Measurements from ENCODE around the gene C2CD3. TPM values are rescaled to one million over a fixed set of nuclear protein-coding genes. Genes with fewer than 3 reads are reported as not detected.

The C2CD3 gene
- total and polyA plus RNA-seq, 2 donors (not counting 1 experiment from before 2014, with no cell fraction given) = 5.8 to 8.3 TPM

DNA sequence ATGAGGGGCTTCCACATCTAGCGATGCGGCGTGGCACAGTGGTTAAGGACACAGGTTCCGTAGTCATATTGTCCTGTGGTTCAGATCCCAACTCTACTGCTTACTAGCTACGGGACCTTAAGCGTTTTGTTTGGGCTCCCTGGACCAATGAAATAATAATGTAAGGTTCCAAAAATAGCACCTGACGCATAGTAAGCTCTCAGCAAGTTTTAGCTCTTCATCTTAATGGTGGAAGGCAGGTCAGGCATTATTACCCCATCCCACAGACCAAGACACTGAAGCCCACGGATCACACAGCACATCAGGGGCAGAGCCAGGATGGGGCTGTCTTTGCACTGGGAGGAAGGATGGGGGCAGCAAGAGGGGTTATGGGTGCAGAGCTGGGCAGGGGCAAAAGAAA, 206.9 kb downstream of the C2CD3 start:
- Histone ChIP-seq H3K4me2 (ENCODE audit: extremely low read depth, insufficient read depth, low read length) (peak overlapping the region; percentile 19), H3K4me1 (ENCODE audit: control insufficient read depth, extremely low read depth, insufficient read depth, low read length) (peaks cover 2% of the 10 kb centered on the region), H2AFZ (ENCODE audit: low read length) (peak overlapping the region; percentile 35), H3K79me2 (ENCODE audit: control insufficient read depth, insufficient read depth, low read length) (no peaks in the 10 kb centered on the region), H3K27me3 (ENCODE audit: control insufficient read depth, insufficient read depth, low read length) (no peaks in the 10 kb centered on the region), H3K9me3 (ENCODE audit: control insufficient read depth, insufficient read depth, low read depth, low read length) (no peaks in the 10 kb centered on the region), H3K36me3 (ENCODE audit: control insufficient read depth, insufficient read depth, low read length) (no peaks in the 10 kb centered on the region), H3K27ac (ENCODE audit: insufficient read depth, low read length) (no peak overlapping the region), H4K20me1 (ENCODE audit: control insufficient read depth, extremely low read depth, insufficient read depth, low read length) (no peaks in the 10 kb centered on the region), H3K9ac (ENCODE audit: insufficient read depth, low read length) (no peak overlapping the region), H3K4me3 (replicated peaks in 1 of 4; ENCODE audit: control extremely low read depth in 1 of 4, insufficient read depth in 1 of 4, low read depth in 3 of 4, low read length in 4 of 4) (no peak overlapping the region)
- DNase-seq (ENCODE audit: low read depth in 2 of 2) = no peak
- TF ChIP-seq, protein P1, sequence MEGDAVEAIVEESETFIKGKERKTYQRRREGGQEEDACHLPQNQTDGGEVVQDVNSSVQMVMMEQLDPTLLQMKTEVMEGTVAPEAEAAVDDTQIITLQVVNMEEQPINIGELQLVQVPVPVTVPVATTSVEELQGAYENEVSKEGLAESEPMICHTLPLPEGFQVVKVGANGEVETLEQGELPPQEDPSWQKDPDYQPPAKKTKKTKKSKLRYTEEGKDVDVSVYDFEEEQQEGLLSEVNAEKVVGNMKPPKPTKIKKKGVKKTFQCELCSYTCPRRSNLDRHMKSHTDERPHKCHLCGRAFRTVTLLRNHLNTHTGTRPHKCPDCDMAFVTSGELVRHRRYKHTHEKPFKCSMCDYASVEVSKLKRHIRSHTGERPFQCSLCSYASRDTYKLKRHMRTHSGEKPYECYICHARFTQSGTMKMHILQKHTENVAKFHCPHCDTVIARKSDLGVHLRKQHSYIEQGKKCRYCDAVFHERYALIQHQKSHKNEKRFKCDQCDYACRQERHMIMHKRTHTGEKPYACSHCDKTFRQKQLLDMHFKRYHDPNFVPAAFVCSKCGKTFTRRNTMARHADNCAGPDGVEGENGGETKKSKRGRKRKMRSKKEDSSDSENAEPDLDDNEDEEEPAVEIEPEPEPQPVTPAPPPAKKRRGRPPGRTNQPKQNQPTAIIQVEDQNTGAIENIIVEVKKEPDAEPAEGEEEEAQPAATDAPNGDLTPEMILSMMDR (conservative IDR thresholded peaks at IDR 0.05 in 1 of 2, IDR thresholded peaks at IDR 0.05 in 1 of 2; ENCODE audit: low read depth in 1 of 2, low read length in 2 of 2) = no peak
- no peak for TF ChIP-seq EZH2 (IDR thresholded peaks at IDR 0.05; ENCODE audit: low read length, missing control alignments)

Other genes with a start within 250 kb of the C2CD3 start
- 0.17 TPM in 1 of 2 replicates, not detected in the other for gene DNAJB13, start 220.0 kb downstream of the C2CD3 start, total RNA-seq
- 0.10 TPM in 1 of 2 replicates, not detected in the other for gene DNAJB13, start 220.0 kb downstream of the C2CD3 start, polyA plus RNA-seq
- 0.77 and 4.8 TPM in 2 replicates for gene UCP2, start 188.2 kb downstream of the C2CD3 start, total RNA-seq
- gene UCP2, start 188.2 kb downstream of the C2CD3 start, polyA plus RNA-seq = 10.7 and 11.5 TPM in 2 replicates
- gene UCP3, start 161.9 kb downstream of the C2CD3 start, total RNA-seq = 0.26 and 0.33 TPM in 2 replicates
- gene UCP3, start 161.9 kb downstream of the C2CD3 start, polyA plus RNA-seq = 0.11 and 0.18 TPM in 2 replicates
- 20.0 and 35.3 TPM in 2 replicates for gene PPME1, start 287 bp upstream of the C2CD3 start, total RNA-seq
- 38.8 and 44.0 TPM in 2 replicates for gene PPME1, start 287 bp upstream of the C2CD3 start, polyA plus RNA-seq
- 4.1 and 5.1 TPM in 2 replicates for gene P4HA3, start 140.6 kb upstream of the C2CD3 start, total RNA-seq
- 2.2 and 3.1 TPM in 2 replicates for gene P4HA3, start 140.6 kb upstream of the C2CD3 start, polyA plus RNA-seq
- 3.1 and 4.1 TPM in 2 replicates for gene PGM2L1, start 227.4 kb upstream of the C2CD3 start, total RNA-seq
- 1.3 and 1.4 TPM in 2 replicates for gene PGM2L1, start 227.4 kb upstream of the C2CD3 start, polyA plus RNA-seq